IPS-18a (cell line): ENCODE results near the gene HIVEP3.

ENCODE experiments used
- H3K27ac ChIP-seq: one replicate; pipeline ENCODE4 v1.5.1; 2013; ENCODE audit warnings: low read length
- H3K27me3 ChIP-seq: one replicate; pipeline ENCODE4 v1.6.1; 2013; ENCODE audit warnings: mild to moderate bottlenecking, low read length; ENCODE audit not compliant: control insufficient read depth, insufficient read depth
- H3K36me3 ChIP-seq: one replicate; pipeline ENCODE4 v1.6.1; 2013; ENCODE audit warnings: low read depth, low read length; ENCODE audit not compliant: control insufficient read depth
- H3K4me1 ChIP-seq: one replicate; pipeline ENCODE4 v1.6.1; 2013; ENCODE audit warnings: low read depth, low read length; ENCODE audit not compliant: control insufficient read depth
- H3K4me3 ChIP-seq: one replicate; pipeline ENCODE4 v1.5.1; 2013; ENCODE audit warnings: low read length
- H3K9ac ChIP-seq: one replicate; pipeline ENCODE4 v1.6.1; 2013; ENCODE audit warnings: mild to moderate bottlenecking, low read length, moderate library complexity
- H3K9me3 ChIP-seq: one replicate; pipeline ENCODE4 v1.6.1; 2013; ENCODE audit warnings: low read depth, low read length; ENCODE audit not compliant: control insufficient read depth

HIVEP3 gene

DNA sequence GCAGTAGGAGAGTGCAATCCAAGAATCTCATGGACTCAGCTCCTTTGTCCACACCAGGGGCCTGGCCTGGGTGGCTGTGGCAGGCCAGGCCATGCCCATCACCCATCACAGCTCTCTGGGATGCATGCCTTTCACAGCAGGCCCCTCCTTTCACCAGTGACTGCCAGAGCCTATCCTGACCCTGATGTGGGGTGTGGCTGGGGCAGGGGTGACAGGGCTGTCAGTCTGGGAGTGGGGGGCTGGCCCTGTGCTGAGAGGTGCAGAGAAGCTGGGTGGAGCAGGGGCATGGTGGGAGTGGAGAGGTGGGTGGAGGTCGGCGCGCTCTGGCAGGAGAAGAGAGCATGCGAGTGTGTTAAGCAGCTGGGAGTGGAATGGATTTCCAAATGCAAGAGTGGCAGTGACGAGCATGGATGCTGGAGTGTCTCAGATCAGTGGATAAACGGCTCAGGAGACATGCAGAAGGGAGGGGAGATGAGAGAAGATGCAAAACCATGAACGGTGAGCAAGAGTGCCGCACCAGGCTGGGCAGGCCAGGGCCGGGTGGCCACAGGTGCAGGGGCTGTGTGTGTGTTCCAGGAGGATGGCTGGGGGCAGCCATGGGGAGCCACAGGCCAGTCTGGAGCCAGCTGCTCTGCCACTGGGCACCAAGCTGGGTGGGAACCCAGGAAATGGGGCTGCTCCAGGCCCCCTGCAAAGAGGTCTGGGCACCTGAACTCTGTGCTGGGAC, 394.6 kb downstream of the HIVEP3 start:
- H3K9ac ChIP-seq, result no peak overlapping the region
- no peak overlapping the region for H3K27ac ChIP-seq

GRCh38 chr1:41523071-41523470, 395.7 kb downstream of the HIVEP3 start:
- H3K4me1 ChIP-seq, result no peaks in the 10 kb centered on the region
- H3K36me3 ChIP-seq, result no peaks in the 10 kb centered on the region
- no peak overlapping the region for H3K4me3 ChIP-seq
- no peak overlapping the region for H3K27ac ChIP-seq
- no peak overlapping the region for H3K9ac ChIP-seq
- H3K27me3 ChIP-seq, result no peaks in the 10 kb centered on the region
- H3K9me3 ChIP-seq, result no peaks in the 10 kb centered on the region

More for the DNA sequence above, 394.6 kb downstream of the HIVEP3 start:
- Histone ChIP-seq H3K27me3 (no peaks in the 10 kb centered on the region), H3K9me3 (no peaks in the 10 kb centered on the region), H3K4me1 (no peaks in the 10 kb centered on the region), H3K4me3 (no peak overlapping the region), H3K36me3 (no peaks in the 10 kb centered on the region)

GRCh38 chr1:41521766-41522165, 397.0 kb downstream of the HIVEP3 start:
- no peaks in the 10 kb centered on the region for H3K36me3 ChIP-seq
- H3K27ac ChIP-seq, result no peak overlapping the region
- peaks cover 4% of the 10 kb centered on the region for H3K27me3 ChIP-seq
- no peak overlapping the region for H3K4me3 ChIP-seq
- H3K9me3 ChIP-seq, result no peaks in the 10 kb centered on the region
- H3K9ac ChIP-seq, result no peak overlapping the region
- H3K4me1 ChIP-seq, result no peaks in the 10 kb centered on the region

DNA sequence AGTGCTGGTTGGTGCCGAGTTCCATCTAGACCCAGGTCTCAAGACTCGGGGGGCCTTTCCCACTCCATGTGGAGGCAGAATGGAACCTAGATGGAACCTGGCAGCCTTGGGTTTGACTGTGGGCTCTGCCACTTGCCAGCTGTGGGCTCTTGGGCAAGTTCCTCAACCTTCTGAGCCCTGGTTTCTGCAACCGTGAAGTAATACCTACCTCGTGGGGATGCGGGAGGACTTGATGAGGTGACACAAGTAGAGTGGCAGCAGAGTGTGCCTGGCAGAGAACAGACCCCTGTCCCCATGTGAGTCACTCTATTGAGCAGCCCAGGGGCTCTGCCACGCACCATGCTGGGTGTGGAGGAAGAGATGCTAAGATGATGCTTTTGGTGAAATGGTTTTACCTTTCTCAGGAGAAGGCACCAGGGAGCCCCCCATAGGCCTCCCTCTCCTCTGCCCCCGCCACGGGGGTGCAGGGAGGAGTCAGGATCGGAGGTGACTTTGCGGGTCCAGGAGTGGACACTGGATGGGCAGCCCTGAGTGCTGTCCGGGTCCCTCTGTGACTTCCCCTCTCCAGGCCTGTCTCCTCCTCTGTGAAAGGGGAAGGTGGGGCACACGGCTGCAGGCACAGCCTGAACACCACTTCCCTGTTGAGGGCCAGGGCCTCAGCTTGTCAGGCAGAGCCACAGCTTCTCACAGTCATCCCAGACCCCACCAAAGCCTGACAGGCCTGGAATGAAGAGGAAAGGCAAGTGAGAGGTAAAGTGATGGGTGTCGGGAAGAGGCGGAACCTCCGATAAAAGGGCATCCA, 397.6 kb downstream of the HIVEP3 start:
- H3K4me3 ChIP-seq, result no peak overlapping the region
- H3K9ac ChIP-seq, result no peak overlapping the region
- H3K27me3 ChIP-seq, result peaks cover 9% of the 10 kb centered on the region
- H3K27ac ChIP-seq, result no peak overlapping the region
- no peaks in the 10 kb centered on the region for H3K4me1 ChIP-seq
- no peaks in the 10 kb centered on the region for H3K9me3 ChIP-seq
- H3K36me3 ChIP-seq, result no peaks in the 10 kb centered on the region

DNA sequence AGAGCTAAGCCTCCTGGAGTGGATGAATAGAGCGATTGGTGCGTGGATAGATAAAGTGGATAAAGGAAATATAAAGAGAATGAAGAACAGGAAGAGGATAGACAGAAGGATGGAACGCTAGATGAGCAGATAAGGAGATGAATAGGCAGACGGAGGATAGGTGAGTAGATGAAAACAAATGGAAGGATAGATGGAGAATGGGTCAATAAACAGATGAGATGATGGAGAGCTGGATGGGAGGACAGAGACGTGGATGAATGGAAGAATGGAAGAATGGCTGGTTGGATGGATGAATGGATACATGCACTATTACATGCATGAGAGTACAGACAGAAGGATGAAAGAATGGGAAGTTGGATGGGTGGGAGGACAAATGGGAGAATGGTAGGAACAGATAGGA, 399.1 kb downstream of the HIVEP3 start:
- H3K9me3 ChIP-seq, result no peaks in the 10 kb centered on the region
- H3K36me3 ChIP-seq, result no peaks in the 10 kb centered on the region
- peaks cover 9% of the 10 kb centered on the region for H3K27me3 ChIP-seq
- peaks cover 7% of the 10 kb centered on the region for H3K4me1 ChIP-seq
- no peak overlapping the region for H3K9ac ChIP-seq
- no peak overlapping the region for H3K27ac ChIP-seq
- H3K4me3 ChIP-seq, result no peak overlapping the region

GRCh38 chr1:41518471-41518870, 400.3 kb downstream of the HIVEP3 start:
- H3K4me3 ChIP-seq, result no peak overlapping the region
- no peak overlapping the region for H3K27ac ChIP-seq
- H3K9ac ChIP-seq, result no peak overlapping the region
- peaks cover 9% of the 10 kb centered on the region for H3K27me3 ChIP-seq
- no peaks in the 10 kb centered on the region for H3K36me3 ChIP-seq
- no peaks in the 10 kb centered on the region for H3K9me3 ChIP-seq
- peaks cover 7% of the 10 kb centered on the region for H3K4me1 ChIP-seq

DNA sequence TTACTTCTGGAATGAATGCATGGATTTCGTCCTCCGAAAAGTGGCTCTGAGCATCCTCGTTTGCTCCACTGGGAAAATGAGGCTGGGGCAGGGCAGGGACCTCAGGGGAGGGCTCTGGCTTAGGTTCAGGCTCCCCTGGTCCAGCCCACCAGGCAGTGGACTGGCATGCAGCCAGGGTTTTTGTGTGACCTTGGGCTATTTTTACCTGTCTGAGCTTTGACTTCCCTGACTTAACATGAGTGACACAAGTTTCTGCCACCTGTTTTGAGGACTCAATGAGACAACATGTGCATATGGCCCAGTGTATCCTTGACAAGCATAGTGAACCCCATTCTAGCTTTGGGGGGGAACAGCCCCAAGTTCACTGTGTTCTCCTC, 401.7 kb downstream of the HIVEP3 start:
- peaks cover 9% of the 10 kb centered on the region for H3K27me3 ChIP-seq
- no peaks in the 10 kb centered on the region for H3K36me3 ChIP-seq
- no peak overlapping the region for H3K4me3 ChIP-seq
- H3K9me3 ChIP-seq, result no peaks in the 10 kb centered on the region
- H3K4me1 ChIP-seq, result peaks cover 7% of the 10 kb centered on the region
- H3K9ac ChIP-seq, result no peak overlapping the region
- H3K27ac ChIP-seq, result no peak overlapping the region

GRCh38 chr1:41516168-41517061, 402.3 kb downstream of the HIVEP3 start:
- Histone ChIP-seq H3K27me3 (peaks cover 9% of the 10 kb centered on the region), H3K27ac (no peak overlapping the region), H3K9me3 (no peaks in the 10 kb centered on the region), H3K9ac (no peak overlapping the region), H3K4me1 (peaks cover 7% of the 10 kb centered on the region), H3K4me3 (peak overlapping the region; percentile 54), H3K36me3 (no peaks in the 10 kb centered on the region)

- Histone ChIP-seq H3K27me3 (peaks cover 9% of the 10 kb centered on the region), H3K4me1 (peaks cover 7% of the 10 kb centered on the region), H3K36me3 (no peaks in the 10 kb centered on the region), H3K9me3 (no peaks in the 10 kb centered on the region), H3K4me3 (peak overlapping the region; percentile 54), H3K27ac (no peak overlapping the region), H3K9ac (no peak overlapping the region)
Measured at GRCh38 chr1:41515778-41516167, 402.9 kb downstream of the HIVEP3 start.

DNA sequence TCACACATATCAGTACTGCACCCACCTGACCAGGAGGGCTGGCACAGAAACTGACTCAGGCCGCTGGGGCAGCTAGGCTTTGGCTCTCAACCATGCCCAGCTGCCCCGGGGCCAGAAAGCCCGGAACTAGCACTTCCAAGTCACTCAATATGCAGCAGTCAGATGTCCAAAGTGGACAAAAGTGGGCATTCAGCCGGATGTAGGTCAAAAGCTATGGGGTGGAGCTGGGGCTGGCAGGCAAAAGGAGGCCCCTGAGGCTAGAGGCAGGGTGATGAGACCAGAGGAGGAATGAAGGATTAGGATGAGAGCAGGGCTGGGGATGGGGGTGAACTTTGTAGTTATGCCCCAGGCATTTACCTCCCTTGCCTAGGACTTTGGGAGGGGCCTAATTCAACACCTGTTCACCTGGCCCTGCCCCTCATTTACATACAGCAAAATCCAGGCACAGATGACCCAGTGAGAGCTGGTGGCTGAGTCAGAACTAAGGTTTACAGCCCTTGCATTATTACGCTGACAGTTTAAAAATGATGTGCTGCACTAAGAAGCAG, 403.5 kb downstream of the HIVEP3 start:
- Histone ChIP-seq H3K4me3 (no peak overlapping the region), H3K9me3 (no peaks in the 10 kb centered on the region), H3K27me3 (peaks cover 9% of the 10 kb centered on the region), H3K27ac (no peak overlapping the region), H3K4me1 (peaks cover 7% of the 10 kb centered on the region), H3K9ac (no peak overlapping the region), H3K36me3 (no peaks in the 10 kb centered on the region)

DNA sequence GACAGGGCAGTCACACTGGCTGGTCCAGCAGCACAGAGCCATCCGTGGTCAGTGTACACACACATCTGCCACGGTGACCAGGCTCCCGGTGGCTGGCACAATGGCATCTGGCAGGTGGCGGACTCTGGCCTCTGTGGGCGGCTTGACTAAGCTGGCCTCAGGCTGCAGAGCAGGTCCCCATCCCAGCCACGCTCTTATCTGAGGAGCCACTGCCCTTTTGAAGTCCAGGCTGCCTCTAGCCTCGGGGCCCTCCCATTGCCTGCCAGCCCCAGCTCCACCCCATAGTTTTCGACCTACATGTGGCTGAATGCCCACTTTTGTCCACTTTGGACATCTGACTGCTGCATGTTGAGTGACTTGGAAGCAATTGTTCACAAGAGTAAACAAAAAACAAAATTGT, 404.3 kb downstream of the HIVEP3 start:
- Histone ChIP-seq H3K27me3 (peaks cover 9% of the 10 kb centered on the region), H3K36me3 (no peaks in the 10 kb centered on the region), H3K9me3 (no peaks in the 10 kb centered on the region), H3K4me1 (peaks cover 7% of the 10 kb centered on the region), H3K27ac (no peak overlapping the region), H3K4me3 (no peak overlapping the region), H3K9ac (no peak overlapping the region)
